DND-41 (cell line): Measurements from ENCODE around the gene ACO1.

ENCODE experiments used
- EZH2 ChIP-seq: IDR thresholded peaks from 3 replicates; pipeline ENCODE4 v1.6.1; 2012; ENCODE audit warnings: borderline replicate concordance, low read depth, mild to moderate bottlenecking, moderate library complexity, low read length, inconsistent platforms; ENCODE audit not compliant: severe bottlenecking
- TF ChIP-seq, protein P1 (sequence below): IDR thresholded peaks from 2 replicates; pipeline ENCODE4 v1.5.1; 2012; ENCODE audit warnings: borderline replicate concordance, low read length, moderate library complexity, mild to moderate bottlenecking; ENCODE audit not compliant: poor library complexity, severe bottlenecking; ENCODE audit errors: extremely low read depth

DNA sequence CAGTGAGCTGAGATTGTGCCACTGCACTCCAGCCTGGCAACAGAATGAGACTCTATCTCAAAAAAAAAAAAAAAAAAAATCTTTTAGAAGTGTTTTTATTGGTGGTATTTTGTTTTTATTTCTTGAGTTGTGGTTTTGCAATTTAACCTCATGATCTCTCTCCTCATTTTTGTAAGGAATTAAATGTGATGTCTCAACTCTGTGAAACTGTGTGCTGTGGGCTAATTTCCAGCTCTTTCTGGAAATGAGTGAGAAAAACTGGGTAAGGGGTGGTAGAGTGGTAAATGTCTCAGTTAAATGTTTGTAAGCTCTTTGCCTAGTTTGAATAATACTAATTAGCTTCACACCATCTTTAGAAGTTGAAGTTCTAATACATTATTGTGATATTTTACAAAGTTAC, 29.0 kb downstream of the ACO1 start:
- TF ChIP-seq, protein P1, sequence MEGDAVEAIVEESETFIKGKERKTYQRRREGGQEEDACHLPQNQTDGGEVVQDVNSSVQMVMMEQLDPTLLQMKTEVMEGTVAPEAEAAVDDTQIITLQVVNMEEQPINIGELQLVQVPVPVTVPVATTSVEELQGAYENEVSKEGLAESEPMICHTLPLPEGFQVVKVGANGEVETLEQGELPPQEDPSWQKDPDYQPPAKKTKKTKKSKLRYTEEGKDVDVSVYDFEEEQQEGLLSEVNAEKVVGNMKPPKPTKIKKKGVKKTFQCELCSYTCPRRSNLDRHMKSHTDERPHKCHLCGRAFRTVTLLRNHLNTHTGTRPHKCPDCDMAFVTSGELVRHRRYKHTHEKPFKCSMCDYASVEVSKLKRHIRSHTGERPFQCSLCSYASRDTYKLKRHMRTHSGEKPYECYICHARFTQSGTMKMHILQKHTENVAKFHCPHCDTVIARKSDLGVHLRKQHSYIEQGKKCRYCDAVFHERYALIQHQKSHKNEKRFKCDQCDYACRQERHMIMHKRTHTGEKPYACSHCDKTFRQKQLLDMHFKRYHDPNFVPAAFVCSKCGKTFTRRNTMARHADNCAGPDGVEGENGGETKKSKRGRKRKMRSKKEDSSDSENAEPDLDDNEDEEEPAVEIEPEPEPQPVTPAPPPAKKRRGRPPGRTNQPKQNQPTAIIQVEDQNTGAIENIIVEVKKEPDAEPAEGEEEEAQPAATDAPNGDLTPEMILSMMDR = no peak
- TF ChIP-seq EZH2 = no peak
